NT2/D1 (cell line): ENCODE measurements around the gene ANKS6.

Source experiments
- DNase-seq: peaks from one replicate; pipeline ENCODE4 v3.0.0-alpha.2; 2011; ENCODE audit warnings: low read depth, low spot score
- H3K27me3 ChIP-seq: 2 replicates; pipeline ENCODE4 v1.6.0; 2011; ENCODE audit warnings: mild to moderate bottlenecking; ENCODE audit not compliant: insufficient read length, insufficient read depth
- H3K36me3 ChIP-seq: 2 replicates; pipeline ENCODE4 v1.6.1; 2011; ENCODE audit warnings: mild to moderate bottlenecking, low read length, mixed read lengths; ENCODE audit not compliant: insufficient read depth, insufficient read length
- H3K4me1 ChIP-seq: 2 replicates; pipeline ENCODE4 v1.5.1; 2011; ENCODE audit not compliant: insufficient read depth, insufficient read length
- H3K4me3 ChIP-seq: 2 replicates; pipeline ENCODE4 v1.5.1; 2011; ENCODE audit warnings: low read depth; ENCODE audit not compliant: insufficient read length
- H3K9ac ChIP-seq: 2 replicates; pipeline ENCODE4 v1.6.0; 2011; ENCODE audit warnings: low read depth; ENCODE audit not compliant: insufficient read length
- H3K9me3 ChIP-seq: 2 replicates; pipeline ENCODE4 v1.5.1; 2011; ENCODE audit warnings: mild to moderate bottlenecking, low read length; ENCODE audit not compliant: insufficient read depth
- SUZ12 ChIP-seq: IDR thresholded peaks from 2 replicates; pipeline ENCODE4 v1.6.1; 2011; ENCODE audit not compliant: insufficient read length, insufficient read depth; ENCODE audit errors: extremely low read depth
- YY1 ChIP-seq: IDR thresholded peaks from 2 replicates; pipeline ENCODE4 v1.6.1; 2011; ENCODE audit not compliant: insufficient read length, insufficient read depth
- ZNF274 ChIP-seq: IDR thresholded peaks from 2 replicates; pipeline ENCODE4 v1.6.1; 2011; ENCODE audit warnings: mild to moderate bottlenecking, low read depth, low read length

The ANKS6 gene

DNA sequence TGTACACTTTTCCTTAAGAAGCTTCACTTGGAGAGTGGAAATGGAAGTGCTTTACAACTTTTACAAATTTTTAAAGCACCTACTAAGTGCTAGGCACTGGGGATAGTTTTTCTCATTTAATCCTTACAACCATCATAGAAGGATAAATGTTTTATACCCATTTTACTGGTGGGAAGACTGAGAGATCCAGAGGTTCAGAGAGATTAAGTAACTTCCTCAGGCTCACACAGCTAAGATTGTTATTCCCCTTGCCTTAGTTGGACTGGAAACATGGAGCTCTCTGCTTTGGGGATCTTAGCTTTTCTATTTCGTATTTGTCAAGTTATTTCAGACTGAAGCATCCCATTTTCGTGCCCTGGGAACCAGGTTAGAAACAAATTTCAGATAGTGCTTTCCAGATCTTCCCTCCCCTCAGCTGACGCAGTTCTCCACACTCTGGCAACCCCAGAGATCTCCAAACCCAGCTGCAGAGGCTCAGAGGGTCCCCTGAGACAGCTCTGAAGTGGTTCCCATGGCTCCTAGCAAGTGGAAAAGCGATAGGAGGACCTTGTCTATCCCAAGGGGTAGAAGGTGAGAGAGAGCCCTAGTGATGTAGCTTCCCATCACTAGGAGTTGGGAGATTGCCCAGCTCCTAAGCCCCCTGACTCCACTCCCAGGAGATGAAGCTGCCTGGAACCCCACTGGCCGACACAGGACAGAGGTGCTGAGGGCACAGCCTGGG, 71.4 kb downstream of the ANKS6 start:
- TF ChIP-seq YY1, result no peak
- Histone ChIP-seq H3K9ac (no peak overlapping the region), H3K9me3 (no peaks in the 10 kb centered on the region; the same call in 1 of the 2 replicates), H3K36me3 (no peaks in the 10 kb centered on the region), H3K4me3 (no peak overlapping the region), H3K27me3 (peaks cover 8% of the 10 kb centered on the region), H3K4me1 (no peaks in the 10 kb centered on the region)
- DNase-seq, result no peak

DNA sequence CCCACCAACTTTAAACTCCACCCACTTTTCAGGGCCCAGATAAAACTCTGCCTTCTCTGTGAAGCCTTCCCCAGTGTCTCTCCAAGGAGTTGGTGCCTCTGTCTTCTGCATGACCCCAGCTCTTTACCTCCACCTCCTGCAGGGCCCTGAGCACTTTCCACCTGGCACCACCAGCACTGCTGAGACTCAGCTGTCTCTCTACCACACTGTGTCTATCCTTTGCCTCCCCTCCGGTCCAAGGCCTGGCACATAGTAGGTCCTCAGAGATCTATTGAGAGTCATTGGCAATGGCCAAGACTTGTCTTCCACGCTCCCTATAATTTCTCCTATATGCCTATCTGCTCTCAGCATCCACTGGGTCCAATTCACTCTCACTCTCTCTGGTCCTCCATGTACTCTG, 74.7 kb downstream of the ANKS6 start:
- Histone ChIP-seq H3K9me3 (no peaks in the 10 kb centered on the region; the same call in 1 of the 2 replicates), H3K4me1 (no peaks in the 10 kb centered on the region), H3K4me3 (no peak overlapping the region), H3K27me3 (peaks cover 8% of the 10 kb centered on the region), H3K36me3 (no peaks in the 10 kb centered on the region), H3K9ac (no peak overlapping the region)
- TF ChIP-seq SUZ12, result no peak
- TF ChIP-seq ZNF274, result no peak
- TF ChIP-seq YY1, result no peak
- no peak for DNase-seq

GRCh38 chr9:98720402-98720801, 76.0 kb downstream of the ANKS6 start:
- Histone ChIP-seq H3K4me3 (no peak overlapping the region), H3K36me3 (no peaks in the 10 kb centered on the region), H3K9me3 (no peaks in the 10 kb centered on the region; the same call in 1 of the 2 replicates), H3K9ac (no peak overlapping the region), H3K27me3 (peaks cover 4% of the 10 kb centered on the region), H3K4me1 (no peaks in the 10 kb centered on the region)
- DNase-seq, result no peak
- TF ChIP-seq SUZ12 (no peak), ZNF274 (no peak), YY1 (no peak)

GRCh38 chr9:98719055-98719454, 77.3 kb downstream of the ANKS6 start:
- no peak for TF ChIP-seq YY1
- TF ChIP-seq SUZ12, result no peak
- no peak for TF ChIP-seq ZNF274
- DNase-seq, result no peak
- Histone ChIP-seq H3K9ac (no peak overlapping the region), H3K4me1 (no peaks in the 10 kb centered on the region), H3K27me3 (no peaks in the 10 kb centered on the region), H3K36me3 (no peaks in the 10 kb centered on the region), H3K9me3 (no peaks in the 10 kb centered on the region), H3K4me3 (no peak overlapping the region)

DNA sequence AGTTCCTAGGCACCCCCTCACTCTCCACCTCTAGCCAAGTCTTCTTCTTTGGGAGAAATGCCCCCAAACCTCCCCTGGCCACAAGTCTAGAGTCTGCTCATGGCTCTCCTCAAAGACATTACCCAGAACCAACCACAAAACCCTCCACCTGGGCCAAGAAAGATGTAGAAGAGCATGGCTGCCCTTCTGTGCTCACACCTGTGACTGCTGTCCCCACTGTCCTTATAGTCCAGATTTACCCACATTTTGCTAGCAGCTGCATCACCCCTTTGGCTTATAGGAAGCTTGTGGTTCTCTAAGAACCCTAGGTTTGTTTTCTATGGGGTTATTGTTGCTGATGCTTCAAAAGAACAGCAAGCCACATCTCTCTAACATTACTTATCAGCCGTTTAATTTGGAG, 81.5 kb downstream of the ANKS6 start:
- TF ChIP-seq ZNF274 (no peak), SUZ12 (no peak), YY1 (no peak)
- peaks cover 35% of the 10 kb centered on the region for H3K27me3 ChIP-seq
- DNase-seq, result no peak
- no peaks in the 10 kb centered on the region for H3K9me3 ChIP-seq
- H3K9ac ChIP-seq, result no peak overlapping the region
- no peaks in the 10 kb centered on the region for H3K36me3 ChIP-seq
- no peak overlapping the region for H3K4me3 ChIP-seq
- no peaks in the 10 kb centered on the region for H3K4me1 ChIP-seq

- H3K4me3 ChIP-seq, result no peak overlapping the region
- H3K4me1 ChIP-seq, result peaks cover 1% of the 10 kb centered on the region
- H3K9ac ChIP-seq, result no peak overlapping the region
- H3K27me3 ChIP-seq, result peaks cover 52% of the 10 kb centered on the region
- TF ChIP-seq SUZ12 (no peak), YY1 (no peak), ZNF274 (no peak)
- H3K36me3 ChIP-seq, result no peaks in the 10 kb centered on the region
- no peak for DNase-seq
- no peaks in the 10 kb centered on the region for H3K9me3 ChIP-seq
Observed at GRCh38 chr9:98712987-98713386, 83.4 kb downstream of the ANKS6 start.

- no peaks in the 10 kb centered on the region for H3K36me3 ChIP-seq
- H3K27me3 ChIP-seq, result peaks cover 78% of the 10 kb centered on the region
- peaks cover 4% of the 10 kb centered on the region for H3K4me1 ChIP-seq
- no peak for DNase-seq
- no peak overlapping the region for H3K4me3 ChIP-seq
- H3K9ac ChIP-seq, result no peak overlapping the region
- TF ChIP-seq SUZ12 (no peak), YY1 (no peak), ZNF274 (no peak)
- no peaks in the 10 kb centered on the region for H3K9me3 ChIP-seq
Observed at GRCh38 chr9:98709968-98710965, 86.1 kb downstream of the ANKS6 start.
